Loucy (cell line): ENCODE measurements around the gene ESR2.

ENCODE experiments used
- H2AFZ ChIP-seq: fragments of 200-600 bp; sonication (generic); 2 replicates; pipeline ENCODE4 v1.6.0; 2016; ENCODE audit warnings: antibody characterized with exemption, mild to moderate bottlenecking, low read length, moderate library complexity
- H3F3A ChIP-seq: fragments of 200-600 bp; 2 replicates; pipeline ENCODE4 v1.6.0; 2016; ENCODE audit warnings: antibody characterized with exemption, low read depth, mild to moderate bottlenecking
- H3K27me3 ChIP-seq: fragments of 200-600 bp; sonication (generic); 2 replicates; pipeline ENCODE4 v1.6.1; 2014; ENCODE audit warnings: low read length, mild to moderate bottlenecking; ENCODE audit not compliant: insufficient read depth, poor library complexity, severe bottlenecking
- H3K36me3 ChIP-seq: fragments of 200-600 bp; sonication (generic); 2 replicates; pipeline ENCODE4 v1.6.1; 2016; ENCODE audit warnings: low read length; ENCODE audit not compliant: insufficient read depth
- H3K4me1 ChIP-seq: fragments of 200-600 bp; sonication (generic); 2 replicates; pipeline ENCODE4 v1.5.1; 2014; ENCODE audit warnings: low read length, mild to moderate bottlenecking; ENCODE audit not compliant: insufficient read depth, poor library complexity, severe bottlenecking
- H3K4me2 ChIP-seq: fragments of 200-600 bp; sonication (generic); 2 replicates; pipeline ENCODE4 v1.6.0; 2014; ENCODE audit warnings: antibody characterized with exemption, low read length, low read depth, mild to moderate bottlenecking; ENCODE audit not compliant: poor library complexity, severe bottlenecking
- H3K4me3 ChIP-seq: fragments of 200-600 bp; sonication (generic); 2 replicates; pipeline ENCODE4 v1.5.1; 2014; ENCODE audit warnings: low read length, mild to moderate bottlenecking, mixed read lengths; ENCODE audit not compliant: poor library complexity, severe bottlenecking
- H3K79me2 ChIP-seq: fragments of 200-600 bp; sonication (generic); 2 replicates; pipeline ENCODE4 v1.6.1; 2014; ENCODE audit warnings: low read length; ENCODE audit not compliant: insufficient read depth
- H3K9ac ChIP-seq: fragments of 200-600 bp; sonication (generic); 2 replicates; pipeline ENCODE4 v1.6.0; 2014; ENCODE audit warnings: mild to moderate bottlenecking, low read depth, low read length, moderate library complexity; ENCODE audit not compliant: poor library complexity, severe bottlenecking
- H3K9me2 ChIP-seq: fragments of 200-600 bp; sonication (generic); replicated peaks from 2 replicates; pipeline ENCODE4 v1.6.1; 2016; ENCODE audit warnings: low read depth, low read length, mixed read lengths
- H3K9me3 ChIP-seq: fragments of 200-600 bp; sonication (generic); 2 replicates; pipeline ENCODE4 v1.6.1; 2014; ENCODE audit warnings: mild to moderate bottlenecking, antibody characterized with exemption, low read length, low read depth; ENCODE audit not compliant: insufficient read depth
- H4K20me1 ChIP-seq: fragments of 200-600 bp; sonication (generic); 2 replicates; pipeline ENCODE4 v1.6.0; 2014; ENCODE audit warnings: antibody characterized with exemption, low read length, mild to moderate bottlenecking; ENCODE audit not compliant: insufficient read depth, poor library complexity, severe bottlenecking
- CTCF ChIP-seq: fragments of 200-600 bp; sonication (generic); conservative IDR thresholded peaks from 2 replicates; pipeline ENCODE4 v1.5.1; 2014; ENCODE audit warnings: mild to moderate bottlenecking, antibody characterized with exemption, low read length
- EZH2phosphoT487 ChIP-seq: fragments of 200-600 bp; IDR thresholded peaks from 2 replicates; pipeline ENCODE4 v1.6.1; 2018; ENCODE audit warnings: antibody characterized with exemption, mild to moderate bottlenecking, moderate library complexity, borderline replicate concordance

Gene ESR2

GRCh38 chr14:64272019-64272418 lies 22.2 kb downstream of the ESR2 start:
- no peaks in the 10 kb centered on the region for H3K79me2 ChIP-seq
- no peak overlapping the region for H2AFZ ChIP-seq
- H3K9ac ChIP-seq = no peak overlapping the region
- no peaks in the 10 kb centered on the region for H3F3A ChIP-seq
- no peaks in the 10 kb centered on the region for H3K9me2 ChIP-seq
- H3K9me3 ChIP-seq = no peaks in the 10 kb centered on the region
- H3K4me1 ChIP-seq = peaks cover 3% of the 10 kb centered on the region
- TF ChIP-seq EZH2phosphoT487 = no peak
- no peak for TF ChIP-seq CTCF
- H3K4me3 ChIP-seq = no peak overlapping the region
- H3K36me3 ChIP-seq = no peaks in the 10 kb centered on the region
- H4K20me1 ChIP-seq = no peaks in the 10 kb centered on the region
- H3K27me3 ChIP-seq = no peaks in the 10 kb centered on the region
- no peak overlapping the region for H3K4me2 ChIP-seq

GRCh38 chr14:64266239-64266638 lies 27.9 kb downstream of the ESR2 start:
- H3K4me1 ChIP-seq = peaks cover 8% of the 10 kb centered on the region
- peak overlapping the region; percentile 35 for H3K4me2 ChIP-seq
- no peaks in the 10 kb centered on the region for H3K79me2 ChIP-seq
- H3K9me3 ChIP-seq = no peaks in the 10 kb centered on the region
- no peaks in the 10 kb centered on the region for H3F3A ChIP-seq
- peak overlapping the region; percentile 87 for H2AFZ ChIP-seq
- no peaks in the 10 kb centered on the region for H3K9me2 ChIP-seq
- H4K20me1 ChIP-seq = no peaks in the 10 kb centered on the region
- H3K27me3 ChIP-seq = no peaks in the 10 kb centered on the region
- no peak overlapping the region for H3K9ac ChIP-seq
- no peaks in the 10 kb centered on the region for H3K36me3 ChIP-seq
- H3K4me3 ChIP-seq = peak overlapping the region; percentile 5
- TF ChIP-seq EZH2phosphoT487 (no peak), CTCF (no peak)

GRCh38 chr14:64265222-64265621 lies 28.9 kb downstream of the ESR2 start:
- H3K79me2 ChIP-seq = no peaks in the 10 kb centered on the region
- H3K9me3 ChIP-seq = no peaks in the 10 kb centered on the region
- no peaks in the 10 kb centered on the region for H3K9me2 ChIP-seq
- peak overlapping the region; percentile 87; the same call in 1 of the 2 replicates for H2AFZ ChIP-seq
- peaks cover 8% of the 10 kb centered on the region for H3K4me1 ChIP-seq
- H3K4me3 ChIP-seq = no peak overlapping the region
- no peak overlapping the region for H3K4me2 ChIP-seq
- no peak overlapping the region for H3K9ac ChIP-seq
- no peak for TF ChIP-seq CTCF
- no peak for TF ChIP-seq EZH2phosphoT487
- H3F3A ChIP-seq = no peaks in the 10 kb centered on the region
- H4K20me1 ChIP-seq = no peaks in the 10 kb centered on the region
- no peaks in the 10 kb centered on the region for H3K36me3 ChIP-seq
- H3K27me3 ChIP-seq = no peaks in the 10 kb centered on the region
